Esophagus squamous epithelium (tissue), 5 donors: ENCODE measurements around the gene NOTCH4. TPM values are rescaled to one million over a fixed set of nuclear protein-coding genes. Genes with fewer than 3 reads are reported as not detected.
"Not testable (repeated sequence)": the region's sequence is repeated elsewhere in the genome, so short reads cannot be mapped to it uniquely, and the experiment has no call there.

Source experiments
- DNase-seq: peaks from one replicate; lab custom pipeline; 2025; lab: John Stamatoyannopoulos, UW
- H3K27ac ChIP-seq, 4 donors: fragments of 200-600 bp; sonication (generic); one replicate each; pipeline ENCODE4 v1.5.1; 2016 to 2019; ENCODE audit warnings: mild to moderate bottlenecking in 1 of 4
- H3K27me3 ChIP-seq, 4 donors: fragments of 200-600 bp; sonication (generic); 1 replicate in 3 of 4; 2 replicates in 1 of 4; pipeline versions ENCODE4 v1.5.1 to v1.6.0; 2017 to 2021; ENCODE audit warnings: antibody characterized with exemption in 1 of 4
- H3K36me3 ChIP-seq, 3 donors: fragments of 200-600 bp; sonication (generic); one replicate each; pipeline ENCODE4 v1.5.1; 2016 to 2019
- H3K4me1 ChIP-seq, 3 donors: fragments of 200-600 bp; sonication (generic); one replicate each; pipeline ENCODE4 v1.5.1; 2017 to 2019
- H3K4me3 ChIP-seq, 4 donors: fragments of 200-600 bp; sonication (generic); 1 replicate in 3 of 4; 2 replicates in 1 of 4; pipeline ENCODE4 v1.5.1; 2016 to 2019; ENCODE audit warnings: mild to moderate bottlenecking in 2 of 4, moderate library complexity in 1 of 4
- H3K9me3 ChIP-seq, 3 donors: fragments of 200-600 bp; sonication (generic); one replicate each; pipeline ENCODE4 v1.5.1; 2016 to 2019
- POLR2A ChIP-seq, 4 donors: fragments of 450-650 bp; IDR thresholded peaks; one replicate each; pipeline ENCODE4 v1.6.1; 2017; ENCODE audit warnings: antibody characterized with exemption in 4 of 4, mild to moderate bottlenecking in 4 of 4, moderate library complexity in 3 of 4
- WGBS, 2 donors: methylation state at CpG; one replicate each; pipeline ENCODE4 v1.1.5; 2018; 5-methylcytosine and 5-hydroxymethylcytosine counted together
- intact Hi-C: fragments of 100-400 bp; cut with DNase I; formaldehyde crosslinking; loops from one replicate; pipeline ENCODE4 v1.15.0; 2022
- total RNA-seq, 4 donors: library from RNA; depleted of rRNA; stranded (reverse); fragments of >200 nt; gene quantifications; one replicate each; pipeline ENCODE4 v1.1.0, GENCODE V29; 2016
- TF ChIP-seq, protein P1 (sequence below), 6 experiments: fragments of 450-650 bp in 4 of 6; fragments of 200-600 bp in 2 of 6; sonication (generic) in 2 of 6; IDR thresholded peaks; one replicate each; pipeline ENCODE4 v1.5.1; 2016 to 2019; ENCODE audit warnings: antibody characterized with exemption in 6 of 6, mild to moderate bottlenecking in 4 of 6, moderate library complexity in 4 of 6
- donor health status: DM: yes; HTN: yes; CAD: no.

The NOTCH4 gene
- total RNA-seq, 4 donors from 2014 or later = 4.7 to 13.2 (median 5.9) TPM

DNA sequence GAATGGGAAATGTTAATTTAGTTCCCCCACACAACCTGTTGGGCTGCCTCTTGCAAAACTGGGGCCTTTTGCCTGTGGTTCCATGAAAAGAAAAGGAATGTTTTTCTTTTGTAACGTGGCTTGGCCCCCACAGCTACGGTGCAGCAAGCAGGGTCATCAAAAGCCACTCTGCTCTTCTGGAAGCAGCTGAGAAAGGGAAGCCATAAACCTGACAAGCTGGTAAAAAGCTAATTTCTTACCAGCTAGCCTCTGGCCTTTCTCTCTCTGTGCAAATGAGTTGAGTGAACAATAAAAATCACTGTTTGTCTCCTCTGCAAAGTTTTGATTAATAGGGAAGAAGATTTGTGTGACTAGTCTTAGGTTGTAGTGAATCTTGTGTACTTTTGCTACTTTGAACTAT, 23.5 kb upstream of the NOTCH4 start:
- Histone ChIP-seq H3K4me3 (no peak overlapping the region), H3K4me1 (peaks cover 5 to 22% (median 5%) of the 10 kb centered on the region in 3 donors), H3K27me3 (no peaks in the 10 kb centered on the region), H3K9me3 (peaks cover 0 to 5% (median 0%) of the 10 kb centered on the region in 3 donors), H3K36me3 (no peaks in the 10 kb centered on the region), H3K27ac (no peak overlapping the region)
- 0% methylated on average over 1 to 2 of the region's 2 CpGs for WGBS, 2 donors
- intact Hi-C loops = no loop called here
- DNase-seq = no peak
- TF ChIP-seq POLR2A (IDR thresholded peaks at IDR 0.05) = no peak
- TF ChIP-seq, protein P1, sequence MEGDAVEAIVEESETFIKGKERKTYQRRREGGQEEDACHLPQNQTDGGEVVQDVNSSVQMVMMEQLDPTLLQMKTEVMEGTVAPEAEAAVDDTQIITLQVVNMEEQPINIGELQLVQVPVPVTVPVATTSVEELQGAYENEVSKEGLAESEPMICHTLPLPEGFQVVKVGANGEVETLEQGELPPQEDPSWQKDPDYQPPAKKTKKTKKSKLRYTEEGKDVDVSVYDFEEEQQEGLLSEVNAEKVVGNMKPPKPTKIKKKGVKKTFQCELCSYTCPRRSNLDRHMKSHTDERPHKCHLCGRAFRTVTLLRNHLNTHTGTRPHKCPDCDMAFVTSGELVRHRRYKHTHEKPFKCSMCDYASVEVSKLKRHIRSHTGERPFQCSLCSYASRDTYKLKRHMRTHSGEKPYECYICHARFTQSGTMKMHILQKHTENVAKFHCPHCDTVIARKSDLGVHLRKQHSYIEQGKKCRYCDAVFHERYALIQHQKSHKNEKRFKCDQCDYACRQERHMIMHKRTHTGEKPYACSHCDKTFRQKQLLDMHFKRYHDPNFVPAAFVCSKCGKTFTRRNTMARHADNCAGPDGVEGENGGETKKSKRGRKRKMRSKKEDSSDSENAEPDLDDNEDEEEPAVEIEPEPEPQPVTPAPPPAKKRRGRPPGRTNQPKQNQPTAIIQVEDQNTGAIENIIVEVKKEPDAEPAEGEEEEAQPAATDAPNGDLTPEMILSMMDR (IDR thresholded peaks at IDR 0.05) = no peak

DNA sequence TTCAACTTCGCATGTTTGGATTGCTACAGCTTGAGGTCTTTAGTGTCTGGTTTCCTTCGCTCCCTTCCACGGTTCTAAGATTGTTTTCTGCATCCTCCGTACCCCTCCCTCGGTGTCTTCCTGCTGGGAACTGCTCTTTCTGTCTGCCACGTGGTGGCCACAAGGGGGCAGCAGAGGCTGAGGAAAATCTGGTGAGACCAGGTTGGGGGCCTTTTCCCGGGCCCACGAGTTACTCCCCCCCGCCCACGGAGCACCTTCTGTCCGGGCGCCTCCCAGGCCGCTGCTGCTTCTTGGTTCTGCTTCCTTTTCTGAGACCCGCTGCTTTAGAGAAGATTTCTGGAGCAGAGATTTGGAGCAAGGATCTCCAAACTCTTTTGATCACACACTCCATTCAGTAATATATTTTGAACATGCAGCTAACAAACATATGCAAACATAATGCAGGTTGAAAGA, 21.1 kb upstream of the NOTCH4 start:
- intact Hi-C loops = loop anchor here (5.0 kb wide), 1 partner anchor 167 kb away; no protein-coding TSS in a partner anchor
- WGBS, 2 donors = 0 to 1% methylated on average over 10 to 13 of the region's 14 CpGs
- H3K36me3 ChIP-seq = no peaks in the 10 kb centered on the region
- peak overlapping the region; percentile 44 to 83 (median 56) for H3K27ac ChIP-seq
- peak overlapping the region in 3 of 4 donors; percentile 21 to 44 (median 35) for H3K4me3 ChIP-seq
- no peak for DNase-seq
- H3K27me3 ChIP-seq = no peaks in the 10 kb centered on the region
- TF ChIP-seq, protein P1 (IDR thresholded peaks at IDR 0.05) = peak; percentile 84 to 94 (median 92)
- TF ChIP-seq POLR2A (IDR thresholded peaks at IDR 0.05) = no peak
- H3K9me3 ChIP-seq = peaks cover 0 to 5% (median 0%) of the 10 kb centered on the region in 3 donors
- peaks cover 5 to 22% (median 5%) of the 10 kb centered on the region in 3 donors for H3K4me1 ChIP-seq

DNA sequence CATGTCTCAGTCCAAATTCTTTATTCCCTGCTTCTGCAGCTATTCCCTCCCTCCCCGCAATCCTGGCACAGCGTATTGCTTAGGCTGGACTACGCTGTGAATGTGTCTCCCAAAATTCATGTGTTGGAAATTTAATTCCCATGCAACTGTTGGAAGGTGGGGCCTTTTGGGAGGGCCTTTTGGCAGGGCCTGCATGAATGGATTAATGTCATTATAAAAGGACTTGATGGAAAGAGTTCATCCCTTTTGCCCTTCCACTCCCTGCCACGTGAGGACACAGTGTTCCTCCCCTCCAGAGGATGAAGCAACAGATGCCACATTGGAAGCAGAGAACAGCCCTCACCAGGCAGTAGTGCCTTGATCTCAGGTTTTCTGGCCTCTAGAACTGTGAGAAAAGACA, 20.4 kb upstream of the NOTCH4 start:
- DNase-seq = no peak
- no peaks in the 10 kb centered on the region for H3K27me3 ChIP-seq
- 66 to 79% methylated on average over 4 of the region's 4 CpGs for WGBS, 2 donors
- H3K4me1 ChIP-seq = peaks cover 5 to 22% (median 5%) of the 10 kb centered on the region in 3 donors
- no peaks in the 10 kb centered on the region for H3K36me3 ChIP-seq
- TF ChIP-seq, protein P1 (IDR thresholded peaks at IDR 0.05) = no peak
- no peak for TF ChIP-seq POLR2A (IDR thresholded peaks at IDR 0.05)
- intact Hi-C loops = loop anchor here (5.0 kb wide), 1 partner anchor 168 kb away; no protein-coding TSS in a partner anchor
- peaks cover 0 to 5% (median 0%) of the 10 kb centered on the region in 3 donors for H3K9me3 ChIP-seq
- H3K27ac ChIP-seq = peak overlapping the region in 3 of 4 donors; percentile 48 to 83 (median 65)
- peak overlapping the region in 2 of 4 donors; percentile 35 to 44 for H3K4me3 ChIP-seq

DNA sequence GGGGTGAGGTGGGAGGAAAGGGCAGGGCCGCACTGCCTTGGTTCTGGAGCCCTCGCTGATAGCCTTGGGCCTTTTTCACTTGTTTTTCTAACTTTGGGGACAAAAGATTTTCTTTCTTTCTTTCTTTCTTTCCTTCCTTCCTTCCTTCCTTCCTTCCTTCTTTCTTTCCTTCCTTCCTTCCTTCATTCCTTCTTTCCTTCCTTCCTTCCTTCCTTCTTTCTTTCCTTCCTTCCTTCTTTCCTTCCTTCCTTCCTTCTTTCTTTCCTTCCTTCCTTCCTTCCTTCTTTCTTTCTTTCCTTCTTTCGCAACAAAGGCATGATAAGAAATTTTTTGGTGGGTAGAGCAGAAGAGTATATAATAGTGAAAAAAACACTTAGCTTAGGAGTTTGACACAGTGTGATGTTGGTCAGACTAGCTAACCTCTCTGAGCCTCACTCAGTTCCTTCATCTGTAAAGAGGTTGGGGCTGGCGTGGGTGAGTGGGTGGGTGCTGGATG, 18.5 kb upstream of the NOTCH4 start:
- not testable (repeated sequence) for H3K36me3 ChIP-seq, H3K27ac ChIP-seq, H3K27me3 ChIP-seq, H3K9me3 ChIP-seq, H3K4me3 ChIP-seq, DNase-seq
- peaks cover 5 to 22% (median 5%) of the 10 kb centered on the region in 3 donors for H3K4me1 ChIP-seq
- intact Hi-C loops = loop anchor here (5.0 kb wide), 1 partner anchor 170 kb away; no protein-coding TSS in a partner anchor
- 70 to 71% methylated on average over 3 of the region's 4 CpGs for WGBS, 2 donors

DNA sequence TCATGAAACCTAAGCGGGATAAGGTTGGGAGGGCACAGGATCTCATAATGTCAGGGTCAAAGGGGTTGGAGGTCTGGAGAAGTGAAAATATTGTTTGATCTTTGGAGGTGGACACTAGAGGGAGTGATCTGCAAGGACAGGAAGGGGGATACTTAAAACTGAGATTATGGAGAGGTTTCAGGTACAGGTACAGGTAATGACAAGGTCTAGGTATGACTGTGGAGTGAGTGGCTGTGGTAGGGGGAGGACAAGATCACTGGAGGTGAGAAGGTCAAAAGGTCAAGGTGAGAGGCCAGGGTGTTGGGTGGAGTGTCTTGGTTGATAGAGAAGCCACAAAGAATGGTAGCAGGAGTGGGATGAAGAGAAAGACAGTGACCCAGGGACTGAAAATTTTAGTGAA, 16.8 kb upstream of the NOTCH4 start:
- Histone ChIP-seq H3K27ac (no peak overlapping the region), H3K4me1 (peaks cover 5 to 22% (median 5%) of the 10 kb centered on the region in 3 donors), H3K36me3 (no peaks in the 10 kb centered on the region), H3K4me3 (no peak overlapping the region), H3K27me3 (no peaks in the 10 kb centered on the region), H3K9me3 (no peaks in the 10 kb centered on the region)
- no peak for DNase-seq
- intact Hi-C loops = loop anchor here (5.0 kb wide), 1 partner anchor 172 kb away; no protein-coding TSS in a partner anchor
- WGBS, 2 donors = 92 to 100% methylated on average over 1 of the region's 1 CpG
- TF ChIP-seq, protein P1 (IDR thresholded peaks at IDR 0.05) = no peak
- TF ChIP-seq POLR2A (IDR thresholded peaks at IDR 0.05) = no peak
